Measurements from ENCODE around the gene PSME4.
"Not testable (repeated sequence)": the region's sequence is repeated elsewhere in the genome, so short reads cannot be mapped to it uniquely, and the experiment has no call there.

The PSME4 gene

GRCh38 chr2:53841651-53842050 lies 129.1 kb downstream of the PSME4 start:
- not testable (repeated sequence) for DNase-seq

- no peak for DNase-seq
Observed at GRCh38 chr2:53840580-53840979, 130.2 kb downstream of the PSME4 start.

- not testable (repeated sequence) for DNase-seq
Observed at GRCh38 chr2:53829980-53830290, 140.9 kb downstream of the PSME4 start.

- DNase-seq, result no peak
Observed at GRCh38 chr2:53829273-53829979, 141.4 kb downstream of the PSME4 start.

- no peak for DNase-seq
Observed at GRCh38 chr2:53828331-53828730, 142.5 kb downstream of the PSME4 start.

- no peak for DNase-seq
Observed at GRCh38 chr2:53827398-53828175, 143.2 kb downstream of the PSME4 start.

GRCh38 chr2:53826587-53827397 lies 144.0 kb downstream of the PSME4 start:
- DNase-seq, result no peak

GRCh38 chr2:53826030-53826410 lies 144.8 kb downstream of the PSME4 start:
- no peak for DNase-seq

- not testable (repeated sequence) for DNase-seq
Observed at GRCh38 chr2:53823639-53824038, 147.2 kb downstream of the PSME4 start.

GRCh38 chr2:53821810-53822209 lies 149.0 kb downstream of the PSME4 start:
- no peak for DNase-seq

GRCh38 chr2:53820711-53821110 lies 150.1 kb downstream of the PSME4 start:
- DNase-seq, result no peak

GRCh38 chr2:53820048-53820447 lies 150.7 kb downstream of the PSME4 start:
- no peak for DNase-seq

- no peak for DNase-seq
Observed at GRCh38 chr2:53819634-53820033, 151.2 kb downstream of the PSME4 start.

- no peak for DNase-seq
Observed at GRCh38 chr2:53818854-53819435, 151.8 kb downstream of the PSME4 start.
